Adrenal gland (tissue), 12 donors: ENCODE results near the gene PRMT2. TPM values are rescaled to one million over a fixed set of nuclear protein-coding genes. Genes with fewer than 3 reads are reported as not detected.
"Not testable (repeated sequence)": the region's sequence is repeated elsewhere in the genome, so short reads cannot be mapped to it uniquely, and the experiment has no call there.

ENCODE experiments used
- DNase-seq, 7 donors: peaks; one replicate each; pipeline ENCODE4 v3.0.0-alpha.2; 2019 to 2020
- H3K27ac ChIP-seq, 5 donors: fragments of 200-600 bp; sonication (generic) in 4 of 5; 1 replicate in 3 of 5; 2 replicates in 2 of 5; pipeline versions ENCODE4 v1.5.1 to v1.8.0; 2016 to 2020; ENCODE audit warnings: mild to moderate bottlenecking in 1 of 5
- H3K27me3 ChIP-seq: fragments of 200-600 bp; 2 replicates; pipeline ENCODE4 v1.8.0; 2021
- H3K36me3 ChIP-seq, 2 donors: fragments of 200-600 bp; replicated peaks in 1 of 2; 1 replicate in 1 of 2; 2 replicates in 1 of 2; pipeline versions ENCODE4 v1.5.1 to v1.8.0; 2018 to 2022
- H3K4me1 ChIP-seq, 2 donors: fragments of 200-600 bp; replicated peaks in 1 of 2; 1 replicate in 1 of 2; 2 replicates in 1 of 2; pipeline versions ENCODE4 v1.5.1 to v1.8.0; 2018 to 2021
- H3K4me3 ChIP-seq, 4 donors: fragments of 200-600 bp; sonication (generic) in 3 of 4; one replicate each; pipeline ENCODE4 v1.5.1; 2016 to 2018
- H3K9me3 ChIP-seq, 3 donors: fragments of 200-600 bp; sonication (generic) in 1 of 3; replicated peaks in 1 of 3; 1 replicate in 2 of 3; 2 replicates in 1 of 3; pipeline versions ENCODE4 v1.5.1 to v1.8.0; 2016 to 2021
- CTCF ChIP-seq, 6 experiments: fragments of 450-650 bp in 4 of 6; fragments of 200-600 bp in 2 of 6; sonication (generic) in 1 of 6; IDR thresholded peaks; 1 replicate in 5 of 6; 2 replicates in 1 of 6; pipeline versions ENCODE4 v1.5.1 to v1.8.0; 2016 to 2021; ENCODE audit warnings: antibody characterized with exemption in 6 of 6, mild to moderate bottlenecking in 2 of 6, moderate library complexity in 1 of 6
- POLR2A ChIP-seq, 2 donors: fragments of 450-650 bp; IDR thresholded peaks; one replicate each; pipeline ENCODE4 v1.6.1; 2017; ENCODE audit warnings: antibody characterized with exemption in 2 of 2, mild to moderate bottlenecking in 2 of 2, moderate library complexity in 1 of 2
- WGBS, 4 donors: extraction: QIAGEN DNeasy Blood & Tissue Kit in 2 of 4; methylation state at CpG; one replicate each; pipeline versions ENCODE4 v1.1.5 to v1.1.7; 2013 to 2017; 5-methylcytosine and 5-hydroxymethylcytosine counted together
- intact Hi-C, 2 donors: fragments of 100-400 bp; cut with DNase I; formaldehyde crosslinking; loops; one replicate each; pipeline versions ENCODE4 v1.14.1 to v1.15.0; 2022 to 2023
- polyA plus RNA-seq, 3 donors: library from polyadenylated mRNA; stranded (reverse); fragments of 200-250 nt in 2 of 3; fragments of 350-450 nt in 1 of 3; fragmentation: Illumina TruSeq in 1 of 3; extraction: RNeasy Lipid Tissue Mini Kit (QIAGEN cat#74804) in 1 of 3; gene quantifications; one replicate each; pipeline ENCODE4 v1.2.3, GENCODE V29; 2013 to 2014
- total RNA-seq, 9 donors: library from RNA; depleted of rRNA in 4 of 9; stranded (reverse); fragments of >200 nt in 4 of 9; fragments of 120-200 nt in 1 of 9; fragmentation: NEBNext Ultra II Directional in 1 of 9; extraction: Animal tissue kit (Norgen Biotek cat#: 25700) in 1 of 9; gene quantifications; one replicate each; pipeline versions ENCODE4 v1.1.0 to v1.2.4, GENCODE V29; 2013 to 2023
- donor health status: healthy with polysubstance abuse.
- donor health status: Bipolar disorder and iron deficiency.
- donor health status: DM: yes; HTN: yes; CAD: no.
- donor health status: DM: no; HTN: no; CAD: no.
- donor health status: DM: no; HTN: no; CAD: no.
- donor health status: DM: yes; HTN: yes; CAD: no.

Gene PRMT2
- total and polyA plus RNA-seq, 12 donors, result 47.4 to 115 (median 74.5) TPM

DNA sequence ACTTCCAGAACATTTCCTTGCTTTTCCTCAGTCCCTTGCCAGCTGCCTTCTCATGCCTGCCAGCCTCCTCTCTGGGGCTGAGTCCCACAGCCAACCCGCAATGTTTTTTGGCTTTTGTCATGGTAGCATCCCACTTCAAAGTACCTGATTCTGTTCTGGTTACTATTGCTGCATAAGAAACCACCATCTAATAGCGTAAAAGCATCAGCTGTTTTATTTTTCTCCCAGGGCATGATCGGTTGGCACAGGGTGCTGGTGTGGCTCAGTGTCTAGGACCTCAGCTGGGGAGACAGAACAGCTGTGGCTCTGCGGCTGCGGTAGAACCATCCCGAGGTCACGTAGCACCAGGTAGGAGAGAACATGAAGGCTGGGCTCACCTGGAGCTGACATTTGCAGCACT is 8.9 kb upstream of the PRMT2 start:
- Histone ChIP-seq H3K4me1 (no peaks in the 10 kb centered on the region), H3K4me3 (no peak overlapping the region), H3K27ac (no peak overlapping the region), H3K36me3 (no peaks in the 10 kb centered on the region), H3K9me3 (no peaks in the 10 kb centered on the region), H3K27me3 (no peaks in the 10 kb centered on the region)
- WGBS, 4 donors, result 87 to 96% (median 93%) methylated on average over 7 of the region's 7 CpGs
- TF ChIP-seq CTCF (IDR thresholded peaks at IDR 0.05) (no peak), POLR2A (IDR thresholded peaks at IDR 0.05) (no peak)
- intact Hi-C loops, result no loop called here
- no peak for DNase-seq

GRCh38 chr21:46626975-46627501 is 8.4 kb upstream of the PRMT2 start:
- Histone ChIP-seq H3K27ac (no peak overlapping the region), H3K4me1 (no peaks in the 10 kb centered on the region), H3K4me3 (no peak overlapping the region), H3K9me3 (no peaks in the 10 kb centered on the region), H3K36me3 (no peaks in the 10 kb centered on the region), H3K27me3 (no peaks in the 10 kb centered on the region)
- intact Hi-C loops, result no loop called here
- WGBS, 4 donors, result 67 to 85% (median 72%) methylated on average over 3 to 6 of the region's 6 CpGs
- no peak for DNase-seq
- TF ChIP-seq CTCF (IDR thresholded peaks at IDR 0.05) (no peak), POLR2A (IDR thresholded peaks at IDR 0.05) (no peak)

DNA sequence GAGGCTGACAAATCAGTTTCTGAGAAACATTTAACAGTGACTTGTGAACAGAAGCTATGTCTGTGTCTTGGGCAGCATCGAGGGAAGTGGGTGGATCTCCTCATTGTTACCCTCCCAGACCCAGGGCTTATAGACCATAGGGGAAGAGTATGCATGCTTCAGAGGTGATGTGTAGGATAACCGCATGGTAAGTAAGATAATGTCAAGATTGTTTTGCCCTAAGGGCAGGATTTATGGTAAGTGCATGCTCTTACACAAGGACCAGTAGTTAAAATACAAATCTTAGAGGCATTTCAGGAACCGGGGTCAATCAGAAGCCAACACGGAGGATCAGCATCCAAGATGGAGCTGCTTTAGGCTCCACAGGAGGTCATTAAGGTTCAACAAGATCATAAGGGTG is 7.7 kb upstream of the PRMT2 start:
- intact Hi-C loops, result no loop called here
- Histone ChIP-seq H3K27ac (no peak overlapping the region), H3K4me3 (no peak overlapping the region), H3K4me1 (no peaks in the 10 kb centered on the region), H3K9me3 (no peaks in the 10 kb centered on the region), H3K27me3 (no peaks in the 10 kb centered on the region), H3K36me3 (no peaks in the 10 kb centered on the region)
- no peak for DNase-seq
- 77 to 85% (median 81%) methylated on average over 4 of the region's 4 CpGs for WGBS, 4 donors
- no peak for TF ChIP-seq CTCF (IDR thresholded peaks at IDR 0.05)
- TF ChIP-seq POLR2A (IDR thresholded peaks at IDR 0.05), result no peak

GRCh38 chr21:46628868-46629267 is 6.6 kb upstream of the PRMT2 start:
- no peak for TF ChIP-seq CTCF (IDR thresholded peaks at IDR 0.05)
- no peak for TF ChIP-seq POLR2A (IDR thresholded peaks at IDR 0.05)
- Histone ChIP-seq H3K36me3 (no peaks in the 10 kb centered on the region), H3K4me3 (no peak overlapping the region), H3K9me3 (no peaks in the 10 kb centered on the region), H3K27ac (no peak overlapping the region), H3K27me3 (no peaks in the 10 kb centered on the region), H3K4me1 (no peaks in the 10 kb centered on the region)
- 77 to 78% (median 78%) methylated on average over 6 of the region's 6 CpGs for WGBS, 4 donors
- no peak for DNase-seq
- intact Hi-C loops, result no loop called here

- H3K4me3 ChIP-seq, H3K9me3 ChIP-seq, H3K4me1 ChIP-seq, H3K27me3 ChIP-seq, intact Hi-C loops, H3K36me3 ChIP-seq, DNase-seq, H3K27ac ChIP-seq: not testable (repeated sequence)
- 77 to 88% (median 83%) methylated on average over 2 of the region's 2 CpGs for WGBS, 4 donors
These were observed 4.6 kb upstream of the PRMT2 start for GRCh38 chr21:46630915-46631314.
